Measurements from ENCODE around the gene CSNK2A2. TPM values are rescaled to one million over a fixed set of nuclear protein-coding genes. Genes with fewer than 3 reads are reported as not detected.
A peak's percentile ranks its signal among the peaks of the same experiment; 100 is the strongest.

CSNK2A2 gene
- total RNA-seq, 1 donor from 2014 or later: 96.2 TPM

DNA sequence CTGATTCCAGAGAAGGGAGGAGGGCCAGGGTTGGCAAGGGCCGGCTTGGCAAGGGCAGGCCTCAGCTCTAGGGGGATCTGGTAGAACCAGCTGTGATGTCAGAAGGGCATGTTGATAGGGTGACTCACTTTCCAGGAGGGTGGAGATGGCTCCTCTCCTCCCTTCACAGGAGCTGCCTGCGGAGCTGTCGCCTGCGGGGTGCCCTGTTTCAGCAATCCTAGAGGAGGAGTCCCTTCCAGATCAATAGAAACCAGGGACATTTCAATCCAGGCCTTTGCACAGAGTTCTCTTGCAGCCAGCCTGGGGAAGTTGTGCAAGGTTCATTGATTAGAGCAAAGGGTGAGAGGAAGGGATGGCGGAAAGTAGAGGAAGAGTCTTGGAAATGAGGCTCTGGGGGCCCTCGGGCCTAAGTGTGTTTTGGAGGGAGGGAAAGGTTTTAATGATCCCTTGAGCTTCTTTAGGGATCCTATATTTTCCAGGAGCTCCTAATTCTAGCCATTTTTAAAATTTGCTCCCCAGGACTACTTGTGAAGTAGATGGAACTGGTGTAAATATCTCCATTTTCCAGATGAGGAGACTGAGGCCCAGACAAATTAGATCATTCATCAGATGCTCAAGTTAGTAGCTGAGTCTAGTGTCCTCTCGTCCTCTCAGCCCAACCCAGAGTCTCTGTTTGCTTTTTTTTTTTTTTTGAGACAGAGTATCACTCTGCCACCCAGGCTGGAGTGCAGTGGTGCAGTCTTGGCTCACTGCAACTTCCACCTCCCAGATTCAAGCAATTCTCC is 24.8 kb upstream of the CSNK2A2 start:
- DNase-seq (ENCODE audit: low read depth) (peak; percentile 11), FAIRE-seq (no peak)
- Histone ChIP-seq H3K4me3 (ENCODE audit: insufficient read depth, low read depth, low read length) (no peak overlapping the region), H3K27ac (ENCODE audit: low read depth, low read length) (no peak overlapping the region), H3K4me2 (ENCODE audit: low read length) (no peak overlapping the region), H2AFZ (ENCODE audit: low read depth, low read length) (no peak overlapping the region), H3K9me3 (ENCODE audit: insufficient read depth, low read depth, low read length) (no peaks in the 10 kb centered on the region), H4K20me1 (ENCODE audit: insufficient read depth, low read length) (no peaks in the 10 kb centered on the region), H3K27me3 (ENCODE audit: insufficient read depth, low read length) (peaks cover 12% of the 10 kb centered on the region), H3K36me3 (ENCODE audit: insufficient read depth, low read length) (no peaks in the 10 kb centered on the region), H3K9ac (ENCODE audit: low read length) (no peak overlapping the region), H3K4me1 (ENCODE audit: insufficient read depth, low read length) (no peaks in the 10 kb centered on the region), H3K79me2 (ENCODE audit: insufficient read depth, low read length) (no peaks in the 10 kb centered on the region)
- H3K9me3 Mint-ChIP-seq (ENCODE audit: unreplicated experiment): no peaks in the 10 kb centered on the region
- no peak overlapping the region for H3K27ac Mint-ChIP-seq (ENCODE audit: unreplicated experiment)
- no peak for TF ChIP-seq EZH2 (IDR thresholded peaks at IDR 0.05; ENCODE audit: insufficient read depth, low read length)
- TF ChIP-seq, protein P1, sequence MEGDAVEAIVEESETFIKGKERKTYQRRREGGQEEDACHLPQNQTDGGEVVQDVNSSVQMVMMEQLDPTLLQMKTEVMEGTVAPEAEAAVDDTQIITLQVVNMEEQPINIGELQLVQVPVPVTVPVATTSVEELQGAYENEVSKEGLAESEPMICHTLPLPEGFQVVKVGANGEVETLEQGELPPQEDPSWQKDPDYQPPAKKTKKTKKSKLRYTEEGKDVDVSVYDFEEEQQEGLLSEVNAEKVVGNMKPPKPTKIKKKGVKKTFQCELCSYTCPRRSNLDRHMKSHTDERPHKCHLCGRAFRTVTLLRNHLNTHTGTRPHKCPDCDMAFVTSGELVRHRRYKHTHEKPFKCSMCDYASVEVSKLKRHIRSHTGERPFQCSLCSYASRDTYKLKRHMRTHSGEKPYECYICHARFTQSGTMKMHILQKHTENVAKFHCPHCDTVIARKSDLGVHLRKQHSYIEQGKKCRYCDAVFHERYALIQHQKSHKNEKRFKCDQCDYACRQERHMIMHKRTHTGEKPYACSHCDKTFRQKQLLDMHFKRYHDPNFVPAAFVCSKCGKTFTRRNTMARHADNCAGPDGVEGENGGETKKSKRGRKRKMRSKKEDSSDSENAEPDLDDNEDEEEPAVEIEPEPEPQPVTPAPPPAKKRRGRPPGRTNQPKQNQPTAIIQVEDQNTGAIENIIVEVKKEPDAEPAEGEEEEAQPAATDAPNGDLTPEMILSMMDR (IDR thresholded peaks at IDR 0.05; ENCODE audit: insufficient read depth, low read depth, low read length): no peak
- H3K4me3 Mint-ChIP-seq (ENCODE audit: unreplicated experiment): no peak overlapping the region
- peaks cover 19% of the 10 kb centered on the region for H3K27me3 Mint-ChIP-seq (ENCODE audit: low read depth, unreplicated experiment)
- no peaks in the 10 kb centered on the region for H3K36me3 Mint-ChIP-seq (ENCODE audit: low read depth, unreplicated experiment)
- peaks cover 5% of the 10 kb centered on the region for H3K4me1 Mint-ChIP-seq (ENCODE audit: low read depth, unreplicated experiment)

DNA sequence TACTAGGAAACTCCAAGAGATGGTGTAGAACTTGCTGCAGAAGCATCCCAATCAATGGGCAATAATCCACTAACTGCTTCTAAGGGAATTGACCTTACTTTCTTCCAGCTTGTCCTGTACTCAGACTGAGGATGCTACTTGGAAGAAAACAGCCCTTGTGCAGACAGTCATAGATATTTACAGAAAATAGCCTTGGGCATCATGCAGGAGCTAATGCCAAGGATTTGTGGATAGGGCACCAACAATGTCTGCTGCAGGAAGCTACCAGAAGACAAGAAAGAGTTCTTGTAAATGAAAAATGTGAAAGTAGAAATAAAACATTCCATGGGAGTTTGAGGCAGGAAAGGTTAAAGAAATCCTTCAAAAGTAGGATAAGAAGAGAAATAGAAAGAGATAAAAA is 21.5 kb upstream of the CSNK2A2 start:
- Mint-ChIP-seq H3K27me3 (ENCODE audit: low read depth, unreplicated experiment) (peaks cover 9% of the 10 kb centered on the region), H3K9me3 (ENCODE audit: unreplicated experiment) (peaks cover 3% of the 10 kb centered on the region), H3K27ac (ENCODE audit: unreplicated experiment) (no peak overlapping the region), H3K4me1 (ENCODE audit: low read depth, unreplicated experiment) (peaks cover 5% of the 10 kb centered on the region), H3K36me3 (ENCODE audit: low read depth, unreplicated experiment) (no peaks in the 10 kb centered on the region), H3K4me3 (ENCODE audit: unreplicated experiment) (no peak overlapping the region)
- DNase-seq (ENCODE audit: low read depth) (no peak), FAIRE-seq (no peak)
- Histone ChIP-seq H3K27me3 (ENCODE audit: insufficient read depth, low read length) (peaks cover 8% of the 10 kb centered on the region), H3K9me3 (ENCODE audit: insufficient read depth, low read depth, low read length) (no peaks in the 10 kb centered on the region), H3K27ac (ENCODE audit: low read depth, low read length) (no peak overlapping the region), H2AFZ (ENCODE audit: low read depth, low read length) (no peak overlapping the region), H3K9ac (ENCODE audit: low read length) (no peak overlapping the region), H3K4me1 (ENCODE audit: insufficient read depth, low read length) (no peaks in the 10 kb centered on the region), H3K4me2 (ENCODE audit: low read length) (no peak overlapping the region), H3K36me3 (ENCODE audit: insufficient read depth, low read length) (no peaks in the 10 kb centered on the region), H3K79me2 (ENCODE audit: insufficient read depth, low read length) (no peaks in the 10 kb centered on the region), H3K4me3 (ENCODE audit: insufficient read depth, low read depth, low read length) (no peak overlapping the region), H4K20me1 (ENCODE audit: insufficient read depth, low read length) (no peaks in the 10 kb centered on the region)
- TF ChIP-seq EZH2 (IDR thresholded peaks at IDR 0.05; ENCODE audit: insufficient read depth, low read length): no peak
- TF ChIP-seq, protein P1 (IDR thresholded peaks at IDR 0.05; ENCODE audit: insufficient read depth, low read depth, low read length): no peak

GRCh38 chr16:58218786-58219185 is 20.9 kb upstream of the CSNK2A2 start:
- Histone ChIP-seq H3K4me1 (ENCODE audit: insufficient read depth, low read length) (no peaks in the 10 kb centered on the region), H4K20me1 (ENCODE audit: insufficient read depth, low read length) (no peaks in the 10 kb centered on the region), H2AFZ (ENCODE audit: low read depth, low read length) (no peak overlapping the region), H3K9ac (ENCODE audit: low read length) (no peak overlapping the region), H3K36me3 (ENCODE audit: insufficient read depth, low read length) (no peaks in the 10 kb centered on the region), H3K27me3 (ENCODE audit: insufficient read depth, low read length) (peaks cover 8% of the 10 kb centered on the region), H3K27ac (ENCODE audit: low read depth, low read length) (no peak overlapping the region), H3K9me3 (ENCODE audit: insufficient read depth, low read depth, low read length) (no peaks in the 10 kb centered on the region), H3K4me3 (ENCODE audit: insufficient read depth, low read depth, low read length) (no peak overlapping the region), H3K79me2 (ENCODE audit: insufficient read depth, low read length) (no peaks in the 10 kb centered on the region), H3K4me2 (ENCODE audit: low read length) (no peak overlapping the region)
- peaks cover 6% of the 10 kb centered on the region for H3K27me3 Mint-ChIP-seq (ENCODE audit: low read depth, unreplicated experiment)
- no peak overlapping the region for H3K4me3 Mint-ChIP-seq (ENCODE audit: unreplicated experiment)
- TF ChIP-seq EZH2 (IDR thresholded peaks at IDR 0.05; ENCODE audit: insufficient read depth, low read length): no peak
- TF ChIP-seq, protein P1 (IDR thresholded peaks at IDR 0.05; ENCODE audit: insufficient read depth, low read depth, low read length): no peak
- no peak overlapping the region for H3K27ac Mint-ChIP-seq (ENCODE audit: unreplicated experiment)
- peaks cover 5% of the 10 kb centered on the region for H3K4me1 Mint-ChIP-seq (ENCODE audit: low read depth, unreplicated experiment)
- H3K9me3 Mint-ChIP-seq (ENCODE audit: unreplicated experiment): peaks cover 3% of the 10 kb centered on the region
- no peak for DNase-seq (ENCODE audit: low read depth)
- FAIRE-seq: no peak
- H3K36me3 Mint-ChIP-seq (ENCODE audit: low read depth, unreplicated experiment): no peaks in the 10 kb centered on the region

Data from astrocyte (in vitro differentiated cells and primary cell).